HG02970 (cell line): ENCODE results near the gene EIF1.
"Not testable (repeated sequence)": the region's sequence is repeated elsewhere in the genome, so short reads cannot be mapped to it uniquely, and the experiment has no call there.

Experiments
- ATAC-seq: cut with Tn5 transposase; IDR thresholded peaks from one replicate; pipeline ENCODE4 v1.9.1; 2021; ENCODE audit warnings: mild to moderate bottlenecking, moderate library complexity, moderate number of reproducible peaks; ENCODE audit not compliant: unreplicated experiment, low FRiP score

Gene EIF1

GRCh38 chr17:41688641-41689496, at the start of gene EIF1:
Gene EIF1, plus strand, starts transcription at chr17:41688885. Its CDS starts 154 bp downstream, at chr17:41689039.
- ATAC-seq = peak; percentile 82

- ATAC-seq = no peak
Measured at GRCh38 chr17:41638941-41639340, 49.7 kb upstream of the EIF1 start.

- ATAC-seq = no peak
Measured at GRCh38 chr17:41639492-41640473, 48.9 kb upstream of the EIF1 start.

GRCh38 chr17:41640596-41640995, 48.1 kb upstream of the EIF1 start:
- ATAC-seq = not testable (repeated sequence)

- ATAC-seq = no peak
Measured at GRCh38 chr17:41642252-41643156, 46.2 kb upstream of the EIF1 start.

GRCh38 chr17:41647038-41647813, 41.5 kb upstream of the EIF1 start:
- no peak for ATAC-seq

GRCh38 chr17:41647940-41648410, 40.7 kb upstream of the EIF1 start:
- no peak for ATAC-seq

GRCh38 chr17:41648411-41649195, 40.1 kb upstream of the EIF1 start:
- ATAC-seq = no peak

GRCh38 chr17:41649923-41650519, 38.7 kb upstream of the EIF1 start:
- ATAC-seq = no peak

- no peak for ATAC-seq
Measured at GRCh38 chr17:41650794-41651624, 37.7 kb upstream of the EIF1 start.

GRCh38 chr17:41651625-41652460, 36.8 kb upstream of the EIF1 start:
- ATAC-seq = no peak

- no peak for ATAC-seq
Measured at GRCh38 chr17:41652461-41652970, 36.2 kb upstream of the EIF1 start.

GRCh38 chr17:41653421-41653820, 35.3 kb upstream of the EIF1 start:
- no peak for ATAC-seq

- no peak for ATAC-seq
Measured at GRCh38 chr17:41653892-41654677, 34.6 kb upstream of the EIF1 start.
